K562 (cell line): ENCODE data around the gene UTRN. TPM values are rescaled to one million over a fixed set of nuclear protein-coding genes. Genes with fewer than 3 reads are reported as not detected.

Experiments
- ATAC-seq: fragments of 200-7000 bp; cut with Tn5 transposase; 3 replicates; pipeline ENCODE4 v1.9.1; 2020; ENCODE audit warnings: moderate library complexity
- BruUV-seq: library from RNA; stranded (reverse); fragments of 400-500 nt; replicated peaks from 2 replicates; lab custom pipeline; 2021; lab: Mats Ljungman, UMichigan
- CTCF ChIA-PET: fragments of 300-600 bp; formaldehyde crosslinking; extraction: SDS; loops from one replicate; lab custom pipeline; 2021; ENCODE audit warnings: low intra/inter-chr PET ratio; lab: Yijun Ruan, JAX
- POLR2A ChIA-PET: fragments of 300-600, 350-650 bp; sonication (Branson Sonifier 250); formaldehyde crosslinking; extraction: SDS; loops from one replicate; lab custom pipeline; 2021; ENCODE audit warnings: antibody characterized with exemption, inconsistent platforms; lab: Yijun Ruan, JAX
- DNase-seq, 4 experiments: peaks; one replicate each; pipeline versions ENCODE4 v3.0.0 to v3.0.0-alpha.2; 2011 to 2018; ENCODE audit warnings: low spot score in 3 of 4, mixed read lengths in 3 of 4; ENCODE audit errors: extremely low read depth in 1 of 4
- FAIRE-seq: peaks from 2 replicates; lab custom pipeline; 2011; peaks lifted over from hg19 to GRCh38; lab: Jason Lieb, UNC
- H2AFZ ChIP-seq: 2 replicates; pipeline ENCODE4 v1.6.0; 2011; ENCODE audit warnings: low read depth, low read length, control low read depth, inconsistent platforms
- H3K27ac ChIP-seq: fragments of 200-600 bp; 3 replicates; pipeline ENCODE4 v1.8.0; 2011; ENCODE audit warnings: low read depth, mild to moderate bottlenecking, control low read depth, inconsistent platforms, low read length, moderate library complexity, mixed read lengths; ENCODE audit errors: extremely low read depth
- H3K27me3 ChIP-seq, 2 experiments: fragments of 300-600 bp in 1 of 2; 2 replicates in 1 of 2; 3 replicates in 1 of 2; pipeline versions ENCODE4 v1.6.0 to v1.8.0; 2011; ENCODE audit warnings: inconsistent platforms in 2 of 2, low read length in 2 of 2, mild to moderate bottlenecking in 1 of 2, mixed read lengths in 1 of 2, moderate library complexity in 1 of 2; ENCODE audit not compliant: control insufficient read depth in 2 of 2, insufficient read depth in 2 of 2
- H3K36me3 ChIP-seq: fragments of 300-600 bp; 3 replicates; pipeline ENCODE4 v1.8.0; 2011; ENCODE audit warnings: mild to moderate bottlenecking, low read length, inconsistent platforms; ENCODE audit not compliant: control insufficient read depth, insufficient read depth
- H3K4me1 ChIP-seq, 2 experiments: fragments of 200-600 bp in 1 of 2; replicated peaks in 1 of 2; 2 replicates in 1 of 2; 3 replicates in 1 of 2; pipeline versions ENCODE4 v1.5.1 to v1.8.0; 2011; ENCODE audit warnings: inconsistent platforms in 2 of 2, low read length in 2 of 2, mild to moderate bottlenecking in 1 of 2, mixed read lengths in 1 of 2, moderate library complexity in 1 of 2; ENCODE audit not compliant: control insufficient read depth in 2 of 2, insufficient read depth in 2 of 2
- H3K4me2 ChIP-seq: 2 replicates; pipeline ENCODE4 v1.6.1; 2011; ENCODE audit warnings: low read length, control low read depth, inconsistent platforms, mixed read lengths; ENCODE audit not compliant: insufficient read depth
- H3K4me3 ChIP-seq: fragments of 200-600 bp; sonication (generic), shearing (Covaris generic); 2 replicates; pipeline ENCODE4 v1.5.1; 2016; ENCODE audit warnings: control low read depth, inconsistent platforms
- H3K79me2 ChIP-seq: fragments of 200-600 bp; 3 replicates; pipeline ENCODE4 v1.8.0; 2011; ENCODE audit warnings: low read length, inconsistent platforms; ENCODE audit not compliant: control insufficient read depth, insufficient read depth
- H3K9ac ChIP-seq, 2 experiments: 2 replicates each; pipeline versions ENCODE4 v1.6.0 to v1.6.1; 2011; ENCODE audit warnings: low read depth in 2 of 2, low read length in 2 of 2, control low read depth in 1 of 2, inconsistent platforms in 1 of 2, mild to moderate bottlenecking in 1 of 2, mixed read lengths in 1 of 2; ENCODE audit not compliant: insufficient read depth in 1 of 2
- H3K9me1 ChIP-seq: one replicate; pipeline ENCODE4 v1.6.0; 2011; ENCODE audit warnings: inconsistent platforms, mild to moderate bottlenecking, low read length, moderate library complexity; ENCODE audit not compliant: control insufficient read depth, insufficient read depth
- H3K9me3 ChIP-seq: replicated peaks from 2 replicates; pipeline ENCODE4 v1.5.1; 2011; ENCODE audit warnings: low read depth, low read length, inconsistent platforms; ENCODE audit not compliant: control insufficient read depth, insufficient read depth
- H4K20me1 ChIP-seq: replicated peaks from 2 replicates; pipeline ENCODE4 v1.6.1; 2011; ENCODE audit warnings: low read length, inconsistent platforms, mixed read lengths; ENCODE audit not compliant: control insufficient read depth, insufficient read depth
- C11orf30 ChIP-seq: fragments of 450-650 bp; IDR thresholded peaks from 2 replicates; pipeline ENCODE4 v1.6.1; 2016; ENCODE audit warnings: low read depth, mild to moderate bottlenecking
- HDAC6 ChIP-seq: IDR thresholded peaks from 2 replicates; pipeline ENCODE4 v1.6.1; 2012; ENCODE audit warnings: low read depth, mild to moderate bottlenecking, control low read depth, inconsistent platforms, low read length, moderate library complexity
- HIVEP1 ChIP-seq: fragments of 250-450 bp; sonication (Bioruptor Pico); IDR thresholded peaks from 2 replicates; pipeline ENCODE4 v1.4.0; 2020; ENCODE audit warnings: mild to moderate bottlenecking
- HNRNPK ChIP-seq: fragments of 200-400 bp; formaldehyde crosslinking; IDR thresholded peaks from one replicate; pipeline ENCODE4 v1.6.1; 2018; ENCODE audit warnings: mild to moderate bottlenecking, low read depth, low read length; ENCODE audit not compliant: poor library complexity, severe bottlenecking
- MAFG ChIP-seq: fragments of 450-650 bp; conservative IDR thresholded peaks from 2 replicates; pipeline ENCODE4 v1.6.1; 2016; ENCODE audit warnings: missing genetic modification characterization, missing compliant biosample characterization
- NFE2L1 ChIP-seq: fragments of 450-650 bp; IDR thresholded peaks from 2 replicates; pipeline ENCODE4 v1.6.1; 2016; ENCODE audit warnings: missing genetic modification characterization, low read depth, mild to moderate bottlenecking, missing compliant biosample characterization, moderate library complexity, borderline replicate concordance
- SP2 ChIP-seq: IDR thresholded peaks from 2 replicates; pipeline ENCODE4 v1.6.1; 2011; ENCODE audit warnings: mild to moderate bottlenecking, low read depth, low read length, moderate library complexity; ENCODE audit not compliant: poor library complexity, severe bottlenecking; ENCODE audit errors: extremely low read depth
- TEAD2 ChIP-seq: fragments of 450-650 bp; IDR thresholded peaks from 2 replicates; pipeline ENCODE4 v1.6.1; 2016; ENCODE audit warnings: missing genetic modification characterization, control low read depth, missing compliant biosample characterization
- ZNF212 ChIP-seq: fragments of 450-650 bp; formaldehyde crosslinking; IDR thresholded peaks from 2 replicates; pipeline ENCODE4 v1.4.0; 2020; ENCODE audit warnings: mild to moderate bottlenecking
- ZNF274 ChIP-seq: IDR thresholded peaks from 2 replicates; pipeline ENCODE4 v1.6.1; 2011; ENCODE audit warnings: low read depth, mild to moderate bottlenecking, low read length, moderate library complexity, borderline replicate concordance
- ZNF316 ChIP-seq: fragments of 450-650 bp; IDR thresholded peaks from 2 replicates; pipeline ENCODE4 v1.6.1; 2016
- ZNF41 ChIP-seq: fragments of 250-450 bp; sonication (Bioruptor Pico); conservative IDR thresholded peaks from 2 replicates; pipeline ENCODE4 v1.4.0; 2020; ENCODE audit warnings: mild to moderate bottlenecking
- WGBS: fragments of 100-300 bp; shearing (Covaris generic); methylation state at CpG from one replicate; pipeline ENCODE4 v1.1.6; 2016; ENCODE audit warnings: low coverage, mixed read lengths; ENCODE audit not compliant: insufficient coverage; ENCODE audit errors: missing lambda C conversion rate; 5-methylcytosine and 5-hydroxymethylcytosine counted together
- in situ Hi-C: fragments of 300-500 bp; cut with MboI; formaldehyde crosslinking; loops from 4 replicates; pipeline ENCODE4 v1.15.0; 2018; ENCODE audit warnings: inconsistent platforms, mixed read lengths
- intact Hi-C: fragments of 100-400 bp; cut with micrococcal nuclease; formaldehyde crosslinking; loops from 2 replicates; pipeline ENCODE4 v1.14.2; 2022
- polyA plus RNA-seq, 8 experiments: library from polyadenylated mRNA; depleted of rRNA in 4 of 8; stranded (reverse) in 5 of 8; unstranded in 3 of 8; fragments of >200 nt; fragmentation: Nextera tagmentation in 2 of 8; fragmentation: Illumina TruSeq in 1 of 8; extraction: Ambion mirVana in 2 of 8; extraction: Trizol in 1 of 8; gene quantifications; 2 replicates each; pipeline versions ENCODE4 v1.2.1 to v1.2.3, GENCODE V29; 2011 to 2014; ENCODE audit warnings: inconsistent platforms in 1 of 8, missing spikeins in 1 of 8
- total RNA-seq, 7 experiments: library from RNA; depleted of rRNA in 6 of 7; stranded (reverse); fragments of >200 nt in 6 of 7; fragmentation: Illumina TruSeq in 2 of 7; extraction: Trizol in 2 of 7; gene quantifications; 2 replicates each; pipeline versions ENCODE4 v1.2.1 to v1.2.3, GENCODE V29; 2011 to 2021; ENCODE audit warnings: low replicate concordance in 1 of 7
- TF ChIP-seq, protein P1 (sequence below): fragments of 250-450 bp; sonication (Bioruptor Pico); IDR thresholded peaks from 2 replicates; pipeline ENCODE4 v1.8.0; 2021; ENCODE audit warnings: moderate library complexity, mild to moderate bottlenecking, inconsistent platforms
- TF ChIP-seq, protein P2 (sequence below): sonication (generic); formaldehyde crosslinking; IDR thresholded peaks from 2 replicates; pipeline ENCODE4 v1.8.0; 2022; ENCODE audit warnings: mild to moderate bottlenecking, missing genetic modification reagents
- TF ChIP-seq, protein P3 (sequence below): sonication (generic); formaldehyde crosslinking; IDR thresholded peaks from 2 replicates; pipeline ENCODE4 v1.8.1; 2023; ENCODE audit warnings: mild to moderate bottlenecking, missing genetic modification reagents

The UTRN gene
- total and polyA plus RNA-seq, 9 of the 15 experiments (the other 6 are each of a cell fraction or from before 2014, with no cell fraction given) = 0.94 to 22.4 (median 10.0) TPM

DNA sequence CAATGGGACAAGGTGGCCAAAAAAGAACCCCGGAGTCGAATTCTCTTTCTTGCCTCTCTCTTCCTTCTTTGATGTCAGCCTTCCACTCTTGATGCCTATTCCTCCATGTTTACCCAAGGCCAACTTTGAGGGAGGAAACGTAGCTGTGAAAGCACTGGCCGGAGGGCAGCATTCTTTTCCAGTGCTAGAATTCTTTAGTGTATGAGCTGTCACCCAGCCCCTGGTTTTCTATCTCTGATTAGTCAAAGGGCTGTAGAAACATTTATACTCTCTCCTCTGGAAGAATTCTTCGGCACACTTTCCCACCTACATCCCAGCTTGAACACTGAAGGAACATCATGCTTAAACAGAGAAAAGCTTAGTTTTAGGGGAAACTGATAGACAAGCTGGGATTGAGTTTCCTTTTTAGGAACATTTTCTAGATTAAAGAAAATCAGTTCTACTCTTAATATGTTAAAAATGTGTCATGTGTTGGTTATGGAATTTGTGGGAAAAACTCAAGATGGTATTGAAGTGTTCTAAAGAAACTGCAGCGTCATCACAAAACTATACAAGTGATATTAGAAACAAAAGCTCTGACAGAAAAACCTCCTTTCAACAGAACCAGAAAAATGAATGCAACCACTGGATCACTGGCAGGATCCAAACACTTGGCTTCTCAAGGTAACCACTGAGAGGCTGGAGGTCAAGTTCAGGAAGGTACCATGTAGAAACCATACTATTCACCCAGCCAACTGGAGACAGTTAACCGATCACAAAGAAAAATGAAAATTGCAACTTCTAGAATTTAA, 20.7 kb upstream of the UTRN start:
- no peak overlapping the region for H3K4me3 ChIP-seq
- no peaks in the 10 kb centered on the region for H3K9me1 ChIP-seq
- no peak overlapping the region for H3K9ac ChIP-seq
- H3K4me1 ChIP-seq = no peaks in the 10 kb centered on the region
- 11% methylated on average over 7 of the region's 7 CpGs for WGBS
- H2AFZ ChIP-seq = peak overlapping the region; percentile 43; the same call in 1 of the 2 replicates
- intact Hi-C loops (no loop called here), in situ Hi-C loops (no loop called here)
- no peaks in the 10 kb centered on the region for H3K36me3 ChIP-seq
- no peak for FAIRE-seq
- H3K27ac ChIP-seq = no peak overlapping the region
- no TSS peak for BruUV-seq
- no peaks in the 10 kb centered on the region for H3K27me3 ChIP-seq
- H3K79me2 ChIP-seq = no peaks in the 10 kb centered on the region
- CTCF ChIA-PET = no interaction called here
- no peak for ATAC-seq
- no peaks in the 10 kb centered on the region for H4K20me1 ChIP-seq
- H3K9me3 ChIP-seq = no peaks in the 10 kb centered on the region
- H3K4me2 ChIP-seq = no peak overlapping the region
- POLR2A ChIA-PET = no interaction called here
- DNase-seq = no peak
- TF ChIP-seq HNRNPK = no peak
- no peak for TF ChIP-seq ZNF41 (CRISPR knock-in tag)
- peak; percentile 92 for TF ChIP-seq C11orf30
- TF ChIP-seq, protein P1, sequence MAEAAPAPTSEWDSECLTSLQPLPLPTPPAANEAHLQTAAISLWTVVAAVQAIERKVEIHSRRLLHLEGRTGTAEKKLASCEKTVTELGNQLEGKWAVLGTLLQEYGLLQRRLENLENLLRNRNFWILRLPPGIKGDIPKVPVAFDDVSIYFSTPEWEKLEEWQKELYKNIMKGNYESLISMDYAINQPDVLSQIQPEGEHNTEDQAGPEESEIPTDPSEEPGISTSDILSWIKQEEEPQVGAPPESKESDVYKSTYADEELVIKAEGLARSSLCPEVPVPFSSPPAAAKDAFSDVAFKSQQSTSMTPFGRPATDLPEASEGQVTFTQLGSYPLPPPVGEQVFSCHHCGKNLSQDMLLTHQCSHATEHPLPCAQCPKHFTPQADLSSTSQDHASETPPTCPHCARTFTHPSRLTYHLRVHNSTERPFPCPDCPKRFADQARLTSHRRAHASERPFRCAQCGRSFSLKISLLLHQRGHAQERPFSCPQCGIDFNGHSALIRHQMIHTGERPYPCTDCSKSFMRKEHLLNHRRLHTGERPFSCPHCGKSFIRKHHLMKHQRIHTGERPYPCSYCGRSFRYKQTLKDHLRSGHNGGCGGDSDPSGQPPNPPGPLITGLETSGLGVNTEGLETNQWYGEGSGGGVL = no peak
- TF ChIP-seq, protein P2, sequence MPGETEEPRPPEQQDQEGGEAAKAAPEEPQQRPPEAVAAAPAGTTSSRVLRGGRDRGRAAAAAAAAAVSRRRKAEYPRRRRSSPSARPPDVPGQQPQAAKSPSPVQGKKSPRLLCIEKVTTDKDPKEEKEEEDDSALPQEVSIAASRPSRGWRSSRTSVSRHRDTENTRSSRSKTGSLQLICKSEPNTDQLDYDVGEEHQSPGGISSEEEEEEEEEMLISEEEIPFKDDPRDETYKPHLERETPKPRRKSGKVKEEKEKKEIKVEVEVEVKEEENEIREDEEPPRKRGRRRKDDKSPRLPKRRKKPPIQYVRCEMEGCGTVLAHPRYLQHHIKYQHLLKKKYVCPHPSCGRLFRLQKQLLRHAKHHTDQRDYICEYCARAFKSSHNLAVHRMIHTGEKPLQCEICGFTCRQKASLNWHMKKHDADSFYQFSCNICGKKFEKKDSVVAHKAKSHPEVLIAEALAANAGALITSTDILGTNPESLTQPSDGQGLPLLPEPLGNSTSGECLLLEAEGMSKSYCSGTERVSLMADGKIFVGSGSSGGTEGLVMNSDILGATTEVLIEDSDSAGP (CRISPR knock-in tag) = no peak
- no peak for TF ChIP-seq ZNF274
- no peak for TF ChIP-seq HDAC6
- no peak for TF ChIP-seq TEAD2
- TF ChIP-seq ZNF212 = no peak
- no peak for TF ChIP-seq HIVEP1 (CRISPR knock-in tag)
- TF ChIP-seq NFE2L1 (tag) = peak; percentile 35; the same call in 1 of the 2 replicates
- TF ChIP-seq MAFG (tag) = peak; percentile 98
- TF ChIP-seq, protein P3, sequence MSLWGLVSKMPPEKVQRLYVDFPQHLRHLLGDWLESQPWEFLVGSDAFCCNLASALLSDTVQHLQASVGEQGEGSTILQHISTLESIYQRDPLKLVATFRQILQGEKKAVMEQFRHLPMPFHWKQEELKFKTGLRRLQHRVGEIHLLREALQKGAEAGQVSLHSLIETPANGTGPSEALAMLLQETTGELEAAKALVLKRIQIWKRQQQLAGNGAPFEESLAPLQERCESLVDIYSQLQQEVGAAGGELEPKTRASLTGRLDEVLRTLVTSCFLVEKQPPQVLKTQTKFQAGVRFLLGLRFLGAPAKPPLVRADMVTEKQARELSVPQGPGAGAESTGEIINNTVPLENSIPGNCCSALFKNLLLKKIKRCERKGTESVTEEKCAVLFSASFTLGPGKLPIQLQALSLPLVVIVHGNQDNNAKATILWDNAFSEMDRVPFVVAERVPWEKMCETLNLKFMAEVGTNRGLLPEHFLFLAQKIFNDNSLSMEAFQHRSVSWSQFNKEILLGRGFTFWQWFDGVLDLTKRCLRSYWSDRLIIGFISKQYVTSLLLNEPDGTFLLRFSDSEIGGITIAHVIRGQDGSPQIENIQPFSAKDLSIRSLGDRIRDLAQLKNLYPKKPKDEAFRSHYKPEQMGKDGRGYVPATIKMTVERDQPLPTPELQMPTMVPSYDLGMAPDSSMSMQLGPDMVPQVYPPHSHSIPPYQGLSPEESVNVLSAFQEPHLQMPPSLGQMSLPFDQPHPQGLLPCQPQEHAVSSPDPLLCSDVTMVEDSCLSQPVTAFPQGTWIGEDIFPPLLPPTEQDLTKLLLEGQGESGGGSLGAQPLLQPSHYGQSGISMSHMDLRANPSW (CRISPR knock-in tag) = no peak
- no peak for TF ChIP-seq SP2
- TF ChIP-seq ZNF316 = peak; percentile 97
